Measurements from ENCODE around the gene MRGPRX1. TPM values are rescaled to one million over a fixed set of nuclear protein-coding genes. Genes with fewer than 3 reads are reported as not detected.

MRGPRX1 gene
- total and polyA plus RNA-seq, 2 of the 13 experiments (the other 11 are each of a cell fraction or from before 2014, with no cell fraction given) = not detected

- ATAC-seq (no peak), DNase-seq (ENCODE audit: low spot score) (no peak), FAIRE-seq (no peak)
- intact Hi-C loops (cut with micrococcal nuclease; ENCODE audit: unreplicated experiment) = no loop called here
- no peaks in the 10 kb centered on the region for H3K79me2 ChIP-seq (ENCODE audit: insufficient read depth, low read length)
- H3K36me3 ChIP-seq (replicated peaks in 1 of 2; ENCODE audit: control insufficient read depth in 1 of 2, insufficient read depth in 2 of 2, low read length in 2 of 2) = no peaks in the 10 kb centered on the region
- no TSS peak for BruUV-seq (replicated peaks)
- H3K9ac ChIP-seq (ENCODE audit: insufficient read depth, low read depth, low read length) = no peak overlapping the region
- H3K27ac ChIP-seq (ENCODE audit: extremely low read length, insufficient read depth, low read length) = no peak overlapping the region
- no peaks in the 10 kb centered on the region for H4K20me1 ChIP-seq (ENCODE audit: insufficient read depth, low read length)
- no peaks in the 10 kb centered on the region for H3K4me1 ChIP-seq (ENCODE audit: insufficient read depth, low read length)
- no peaks in the 10 kb centered on the region for H3K9me3 ChIP-seq (ENCODE audit: low read length)
- ChIA-PET POLR2A (no interaction called here), CTCF (ENCODE audit: low intra/inter-chr PET ratio, low total read pairs) (no interaction called here)
- peaks cover 0 to 28% of the 10 kb centered on the region in 2 experiments; a peak in 3 of 5 replicates for H3K27me3 ChIP-seq (ENCODE audit: control insufficient read depth in 1 of 2, insufficient read depth in 2 of 2, low read length in 2 of 2)
- H2AFZ ChIP-seq (ENCODE audit: low read length) = no peak overlapping the region
- WGBS (ENCODE audit: low lambda C conversion rate) = 45% methylated on average over 15 of the region's 22 CpGs
- H3K4me2 ChIP-seq (ENCODE audit: low read depth, low read length) = no peak overlapping the region
- in situ Hi-C loops (cut with HindIII; ENCODE audit: extremely low pct_ligation_motif_present, low pct_unique_long_range_greater_than_20kb) = no loop called here
- H3K4me3 ChIP-seq (replicated peaks in 1 of 3; ENCODE audit: insufficient read depth in 1 of 3, low read depth in 2 of 3, low read length in 3 of 3) = no peak overlapping the region
- TF ChIP-seq CCAR2 (optimal IDR thresholded peaks at IDR 0.05; ENCODE audit: low read depth, low read length) (no peak), ZNF687 (CRISPR knock-in tag; IDR thresholded peaks at IDR 0.05) (no peak), NFYB (CRISPR knock-in tag; IDR thresholded peaks at IDR 0.05) (no peak), ZNF33A (CRISPR knock-in tag; IDR thresholded peaks at IDR 0.05; ENCODE audit: borderline replicate concordance) (no peak), POGZ (CRISPR knock-in tag; IDR thresholded peaks at IDR 0.05) (no peak), ARID5B (CRISPR knock-in tag; IDR thresholded peaks at IDR 0.05) (no peak), TFAP4 (IDR thresholded peaks at IDR 0.05; ENCODE audit: borderline replicate concordance, low read depth) (no peak), CREBL2 (CRISPR knock-in tag; IDR thresholded peaks at IDR 0.05; ENCODE audit: borderline replicate concordance) (no peak), ZUFSP (CRISPR knock-in tag; IDR thresholded peaks at IDR 0.05; ENCODE audit: borderline replicate concordance) (no peak)
These were observed 4.9 kb downstream of the MRGPRX1 start for GRCh38 chr11:18934195-18934814.

Data from HepG2 (cell line).